Smooth muscle cell (in vitro differentiated cells): ENCODE measurements around the gene GRIK3. TPM values are rescaled to one million over a fixed set of nuclear protein-coding genes. Genes with fewer than 3 reads are reported as not detected.

Experiments used
- DNase-seq: peaks from one replicate; lab custom pipeline; 2025; ENCODE audit not compliant: unreplicated experiment; lab: John Stamatoyannopoulos, UW
- H2AFZ ChIP-seq: fragments of 200-600 bp; sonication (generic); 2 replicates; pipeline ENCODE4 v1.6.0; 2016; ENCODE audit warnings: antibody characterized with exemption, low read depth, mild to moderate bottlenecking
- H3F3A ChIP-seq: fragments of 200-600 bp; sonication (generic); 2 replicates; pipeline ENCODE4 v1.6.0; 2017; ENCODE audit warnings: antibody characterized with exemption, low read depth
- H3K27ac ChIP-seq: fragments of 200-600 bp; sonication (generic); 2 replicates; pipeline ENCODE4 v1.5.1; 2016; ENCODE audit warnings: low read depth, mild to moderate bottlenecking
- H3K27me3 ChIP-seq: fragments of 200-600 bp; sonication (generic); 2 replicates; pipeline ENCODE4 v1.6.1; 2016; ENCODE audit warnings: low read depth, mild to moderate bottlenecking
- H3K36me3 ChIP-seq: fragments of 200-600 bp; sonication (generic); 2 replicates; pipeline ENCODE4 v1.5.1; 2016; ENCODE audit warnings: low read depth
- H3K4me1 ChIP-seq: fragments of 200-600 bp; sonication (generic); 2 replicates; pipeline ENCODE4 v1.5.1; 2016; ENCODE audit warnings: low read depth
- H3K4me2 ChIP-seq: fragments of 200-600 bp; sonication (generic); 2 replicates; pipeline ENCODE4 v1.6.0; 2016; ENCODE audit warnings: mild to moderate bottlenecking
- H3K4me3 ChIP-seq: fragments of 200-600 bp; sonication (generic); 2 replicates; pipeline ENCODE4 v1.5.1; 2016; ENCODE audit warnings: mild to moderate bottlenecking
- H3K79me2 ChIP-seq: fragments of 200-600 bp; sonication (generic); 2 replicates; pipeline ENCODE4 v1.6.0; 2016; ENCODE audit warnings: low read depth, mild to moderate bottlenecking
- H3K9ac ChIP-seq: fragments of 200-600 bp; sonication (generic); 2 replicates; pipeline ENCODE4 v1.6.0; 2016; ENCODE audit warnings: low read depth
- H3K9me3 ChIP-seq: fragments of 200-600 bp; sonication (generic); replicated peaks from 2 replicates; pipeline ENCODE4 v1.5.1; 2016; ENCODE audit warnings: low read depth
- H4K20me1 ChIP-seq: fragments of 200-600 bp; sonication (generic); 2 replicates; pipeline ENCODE4 v1.6.0; 2016; ENCODE audit warnings: low read depth
- WGBS: methylation state at CpG from one replicate; pipeline ENCODE4 v1.1.7; 2016; ENCODE audit warnings: low lambda C conversion rate; 5-methylcytosine and 5-hydroxymethylcytosine counted together
- polyA plus RNA-seq: library from polyadenylated mRNA; unstranded; fragments of >200 nt; fragmentation: Nextera tagmentation; extraction: Ambion mirVana; gene quantifications from 2 replicates; pipeline ENCODE4 v1.2.1, GENCODE V29; 2016
- total RNA-seq: library from RNA; depleted of rRNA; stranded (reverse); fragments of >200 nt; gene quantifications from 2 replicates; pipeline ENCODE4 v1.2.3, GENCODE V29; 2014
- TF ChIP-seq, protein P1 (sequence below): fragments of 200-600 bp; sonication (generic); IDR thresholded peaks from 2 replicates; pipeline ENCODE4 v1.5.1; 2017; ENCODE audit warnings: borderline replicate concordance, mild to moderate bottlenecking, antibody characterized with exemption; ENCODE audit not compliant: insufficient read depth, poor library complexity, severe bottlenecking

Gene GRIK3
- total and polyA plus RNA-seq, 2 experiments from 2014 or later = 0.04 TPM; not detected in 1

DNA sequence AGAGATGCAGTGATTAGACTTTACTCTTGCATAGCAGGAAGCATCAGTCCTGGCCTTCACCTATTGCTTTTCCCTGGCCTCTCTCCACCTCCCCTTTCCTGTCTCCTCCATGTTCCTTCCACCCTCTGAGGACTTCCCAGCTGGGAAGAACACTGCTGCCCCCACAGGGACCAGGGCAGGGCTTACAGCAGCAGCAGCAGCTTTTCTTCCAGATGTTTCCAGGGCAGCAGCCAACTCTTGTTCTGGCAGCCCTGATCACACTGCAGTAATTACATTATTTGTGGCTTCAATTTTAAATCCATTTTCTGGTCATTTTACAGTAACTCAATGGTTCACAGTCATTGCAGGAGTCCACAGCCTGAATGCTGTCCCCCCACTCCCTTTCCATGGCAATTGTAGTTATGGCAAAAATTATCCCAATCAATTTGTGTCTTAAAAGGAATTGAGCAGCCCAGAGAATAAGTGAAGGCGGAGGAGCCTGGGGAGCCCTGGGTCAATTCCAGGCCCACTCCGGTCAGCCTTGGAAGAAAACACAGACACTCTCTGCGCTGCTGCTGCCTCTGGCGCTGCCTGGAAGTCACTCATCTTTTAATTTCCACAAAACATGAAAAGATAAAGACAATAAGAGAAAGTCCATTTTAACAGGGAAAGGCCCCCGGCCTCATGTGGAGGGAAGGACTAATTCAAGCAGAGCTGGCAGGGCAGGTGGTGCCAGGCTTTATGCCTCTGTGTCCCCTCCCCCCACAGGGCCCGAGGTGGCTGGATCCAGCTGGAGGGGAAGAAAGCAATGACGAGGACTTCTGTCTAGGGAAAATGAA lies 148.6 kb downstream of the GRIK3 start:
- Histone ChIP-seq H3K36me3 (no peaks in the 10 kb centered on the region), H3K4me3 (no peak overlapping the region), H3F3A (no peaks in the 10 kb centered on the region), H3K4me1 (no peaks in the 10 kb centered on the region), H3K27ac (no peak overlapping the region), H3K79me2 (no peaks in the 10 kb centered on the region), H3K27me3 (no peaks in the 10 kb centered on the region), H3K9ac (no peak overlapping the region), H2AFZ (no peak overlapping the region), H4K20me1 (no peaks in the 10 kb centered on the region), H3K9me3 (no peaks in the 10 kb centered on the region), H3K4me2 (no peak overlapping the region)
- TF ChIP-seq, protein P1, sequence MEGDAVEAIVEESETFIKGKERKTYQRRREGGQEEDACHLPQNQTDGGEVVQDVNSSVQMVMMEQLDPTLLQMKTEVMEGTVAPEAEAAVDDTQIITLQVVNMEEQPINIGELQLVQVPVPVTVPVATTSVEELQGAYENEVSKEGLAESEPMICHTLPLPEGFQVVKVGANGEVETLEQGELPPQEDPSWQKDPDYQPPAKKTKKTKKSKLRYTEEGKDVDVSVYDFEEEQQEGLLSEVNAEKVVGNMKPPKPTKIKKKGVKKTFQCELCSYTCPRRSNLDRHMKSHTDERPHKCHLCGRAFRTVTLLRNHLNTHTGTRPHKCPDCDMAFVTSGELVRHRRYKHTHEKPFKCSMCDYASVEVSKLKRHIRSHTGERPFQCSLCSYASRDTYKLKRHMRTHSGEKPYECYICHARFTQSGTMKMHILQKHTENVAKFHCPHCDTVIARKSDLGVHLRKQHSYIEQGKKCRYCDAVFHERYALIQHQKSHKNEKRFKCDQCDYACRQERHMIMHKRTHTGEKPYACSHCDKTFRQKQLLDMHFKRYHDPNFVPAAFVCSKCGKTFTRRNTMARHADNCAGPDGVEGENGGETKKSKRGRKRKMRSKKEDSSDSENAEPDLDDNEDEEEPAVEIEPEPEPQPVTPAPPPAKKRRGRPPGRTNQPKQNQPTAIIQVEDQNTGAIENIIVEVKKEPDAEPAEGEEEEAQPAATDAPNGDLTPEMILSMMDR = no peak
- DNase-seq = no peak
- 87% methylated on average over 7 of the region's 7 CpGs for WGBS

DNA sequence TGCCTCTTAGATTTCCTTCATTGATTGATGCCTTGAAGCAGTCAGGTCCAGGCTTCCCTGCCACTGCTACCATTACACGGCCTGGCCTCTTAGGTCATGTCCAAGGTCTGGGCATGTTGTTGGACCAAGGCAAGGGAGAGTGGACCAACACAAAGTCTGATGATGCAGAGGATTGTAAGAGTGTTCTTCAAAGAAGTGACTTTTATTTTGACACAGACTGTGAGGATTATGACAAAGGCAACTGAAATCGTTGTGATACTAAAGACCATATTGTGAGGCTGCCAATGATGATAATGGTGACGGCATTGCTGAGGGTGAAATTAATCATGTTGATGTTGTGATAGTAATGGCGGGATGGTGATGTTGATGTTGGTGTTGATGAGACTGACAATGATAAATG lies 149.5 kb downstream of the GRIK3 start:
- WGBS = 87% methylated on average over 4 of the region's 4 CpGs
- no peak for DNase-seq

DNA sequence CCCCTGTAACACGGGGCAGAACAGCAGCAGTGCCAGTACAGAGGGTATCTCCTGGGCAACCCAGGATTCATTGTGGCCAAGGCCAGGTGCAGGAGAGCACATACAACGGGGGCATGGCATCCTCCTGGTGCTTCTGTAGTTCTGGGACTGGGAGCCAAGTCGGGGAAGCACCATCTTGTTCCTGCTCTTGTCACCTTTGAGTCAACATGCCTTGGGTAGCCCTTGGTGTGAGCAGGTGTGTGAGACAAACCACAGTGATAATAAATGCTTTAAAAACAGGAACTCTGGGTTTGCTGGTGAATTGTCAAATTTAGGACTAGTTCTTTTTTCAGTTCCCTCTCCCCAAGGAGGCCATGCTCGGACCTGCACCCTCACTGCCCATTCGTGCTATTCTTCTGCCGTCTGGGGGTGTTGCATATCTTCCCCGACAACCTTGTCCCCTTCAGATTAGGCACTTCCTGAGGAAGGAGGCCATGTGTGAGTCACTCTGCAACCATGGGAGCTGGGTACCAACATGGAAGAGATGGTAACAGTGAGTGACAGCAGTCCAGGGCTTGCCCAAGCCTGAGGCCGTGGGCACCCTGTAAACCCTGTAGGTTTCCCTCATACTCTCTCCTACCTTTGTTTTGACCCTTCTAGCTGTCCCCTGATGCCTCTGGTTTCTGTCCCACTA lies 150.2 kb downstream of the GRIK3 start:
- H4K20me1 ChIP-seq = no peaks in the 10 kb centered on the region
- H3F3A ChIP-seq = no peaks in the 10 kb centered on the region
- WGBS = 83% methylated on average over 8 of the region's 8 CpGs
- no peak overlapping the region for H3K9ac ChIP-seq
- no peak overlapping the region for H3K27ac ChIP-seq
- no peak overlapping the region for H3K4me3 ChIP-seq
- DNase-seq = no peak
- H3K36me3 ChIP-seq = no peaks in the 10 kb centered on the region
- H3K9me3 ChIP-seq = no peaks in the 10 kb centered on the region
- no peak overlapping the region for H2AFZ ChIP-seq
- H3K27me3 ChIP-seq = no peaks in the 10 kb centered on the region
- no peaks in the 10 kb centered on the region for H3K4me1 ChIP-seq
- no peak overlapping the region for H3K4me2 ChIP-seq
- TF ChIP-seq, protein P1 = no peak
- H3K79me2 ChIP-seq = no peaks in the 10 kb centered on the region

More for the DNA sequence above, 149.5 kb downstream of the GRIK3 start:
- no peaks in the 10 kb centered on the region for H3F3A ChIP-seq
- no peaks in the 10 kb centered on the region for H3K4me1 ChIP-seq
- H2AFZ ChIP-seq = no peak overlapping the region
- H3K27me3 ChIP-seq = no peaks in the 10 kb centered on the region
- no peaks in the 10 kb centered on the region for H3K36me3 ChIP-seq
- no peak overlapping the region for H3K27ac ChIP-seq
- TF ChIP-seq, protein P1 = no peak
- no peaks in the 10 kb centered on the region for H3K79me2 ChIP-seq
- no peak overlapping the region for H3K9ac ChIP-seq
- H3K4me3 ChIP-seq = no peak overlapping the region
- H4K20me1 ChIP-seq = no peaks in the 10 kb centered on the region
- no peak overlapping the region for H3K4me2 ChIP-seq
- no peaks in the 10 kb centered on the region for H3K9me3 ChIP-seq
